ENCODE data around the gene SPATS2. TPM values are rescaled to one million over a fixed set of nuclear protein-coding genes. Genes with fewer than 3 reads are reported as not detected.

The SPATS2 gene
- total RNA-seq, 1 donor from 2014 or later, result 23.0 TPM

DNA sequence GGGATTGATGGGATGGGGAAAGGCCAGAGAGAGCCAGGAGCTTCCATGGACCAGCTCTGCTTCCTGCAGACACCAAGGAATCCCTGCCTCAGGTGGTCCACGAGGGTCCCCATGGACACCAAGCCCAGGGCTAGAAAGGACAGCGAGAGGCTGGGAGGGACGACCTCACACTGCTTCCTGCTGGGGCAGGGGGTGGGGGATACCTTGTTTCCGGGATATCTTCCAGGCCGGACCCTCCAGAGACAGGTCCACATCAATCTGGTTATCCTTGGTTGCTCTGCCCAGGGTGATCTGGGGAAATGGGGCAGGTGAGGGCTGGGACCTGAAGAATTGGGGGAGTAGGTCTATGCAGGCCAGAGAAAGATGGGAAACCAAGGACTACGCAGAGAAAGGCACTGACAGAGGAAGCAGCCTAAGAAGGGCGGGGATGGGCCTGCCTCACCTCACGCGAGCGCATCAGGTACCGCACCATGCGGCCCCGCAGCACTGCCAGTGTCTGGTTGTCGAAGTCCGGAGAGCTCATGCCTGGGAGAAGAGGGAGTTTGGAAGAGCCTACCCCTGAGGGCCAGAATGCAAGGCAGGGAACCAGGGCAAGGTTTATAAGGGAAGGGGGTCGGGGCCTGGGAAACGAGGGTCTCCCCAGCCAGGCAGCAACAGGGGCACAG is 191.9 kb downstream of the SPATS2 start:
- DNase-seq, result no peak

DNA sequence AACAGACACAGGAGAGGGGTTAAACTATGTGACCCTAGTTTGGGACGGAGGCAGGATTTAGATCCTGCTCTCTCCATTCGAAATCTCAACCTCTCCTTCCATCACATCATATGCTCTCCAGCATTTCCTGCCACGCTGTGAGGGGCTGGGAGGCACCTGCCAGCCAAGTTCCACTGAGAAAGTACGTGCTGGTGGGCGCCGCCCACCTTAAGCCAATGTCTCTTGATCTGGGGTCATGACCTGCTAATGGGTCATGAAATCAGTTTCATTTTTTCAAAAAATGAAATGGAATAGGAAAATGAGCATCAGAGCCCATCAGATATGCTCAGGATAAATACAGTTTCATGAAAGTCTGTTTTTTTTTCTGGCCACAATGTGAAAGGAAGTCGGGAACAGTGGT is 193.4 kb downstream of the SPATS2 start:
- DNase-seq, result no peak

DNA sequence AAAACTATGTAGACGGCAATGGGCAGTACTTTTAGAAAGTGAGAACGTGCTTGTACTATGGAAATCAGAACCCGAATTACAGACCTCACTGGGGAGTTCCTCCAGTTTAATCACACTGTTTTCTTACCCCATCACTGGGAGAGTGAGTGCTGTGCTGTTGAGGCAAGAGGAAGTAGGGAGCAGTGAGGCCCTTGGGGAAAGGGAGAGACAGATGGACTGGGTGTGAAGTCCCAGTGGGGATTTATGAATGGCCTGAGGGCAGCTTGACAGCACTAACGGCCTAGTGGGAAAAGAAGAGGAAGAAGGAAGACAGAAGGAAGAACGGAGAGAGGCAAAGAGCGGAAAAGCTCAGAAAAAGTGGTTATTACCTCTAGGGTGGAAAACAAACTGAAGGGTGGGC is 195.0 kb downstream of the SPATS2 start:
- DNase-seq, result no peak

DNA sequence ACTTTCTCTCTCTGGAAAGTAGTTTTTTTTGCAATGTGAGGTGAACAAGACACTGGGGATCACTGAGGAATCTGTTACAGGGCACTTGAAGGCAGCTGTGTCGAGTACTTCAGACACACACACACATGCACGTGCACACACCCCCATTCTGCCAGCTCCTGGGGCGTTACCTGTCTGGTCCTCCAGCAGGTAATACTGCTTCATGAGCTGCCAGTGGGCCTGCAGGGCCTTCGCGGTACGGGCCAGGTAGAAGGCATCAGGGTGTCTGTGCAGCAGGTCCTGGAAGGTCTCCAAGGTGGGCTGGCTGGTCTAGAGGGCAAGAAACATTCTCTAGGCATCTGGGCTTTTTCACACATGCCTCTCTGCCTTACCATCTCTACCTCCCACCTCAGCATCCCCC is 195.6 kb downstream of the SPATS2 start:
- DNase-seq, result no peak

- DNase-seq, result no peak
Observed at GRCh38 chr12:49563951-49564685, 196.9 kb downstream of the SPATS2 start.

GRCh38 chr12:49564686-49565405 is 197.6 kb downstream of the SPATS2 start:
- DNase-seq, result no peak

DNA sequence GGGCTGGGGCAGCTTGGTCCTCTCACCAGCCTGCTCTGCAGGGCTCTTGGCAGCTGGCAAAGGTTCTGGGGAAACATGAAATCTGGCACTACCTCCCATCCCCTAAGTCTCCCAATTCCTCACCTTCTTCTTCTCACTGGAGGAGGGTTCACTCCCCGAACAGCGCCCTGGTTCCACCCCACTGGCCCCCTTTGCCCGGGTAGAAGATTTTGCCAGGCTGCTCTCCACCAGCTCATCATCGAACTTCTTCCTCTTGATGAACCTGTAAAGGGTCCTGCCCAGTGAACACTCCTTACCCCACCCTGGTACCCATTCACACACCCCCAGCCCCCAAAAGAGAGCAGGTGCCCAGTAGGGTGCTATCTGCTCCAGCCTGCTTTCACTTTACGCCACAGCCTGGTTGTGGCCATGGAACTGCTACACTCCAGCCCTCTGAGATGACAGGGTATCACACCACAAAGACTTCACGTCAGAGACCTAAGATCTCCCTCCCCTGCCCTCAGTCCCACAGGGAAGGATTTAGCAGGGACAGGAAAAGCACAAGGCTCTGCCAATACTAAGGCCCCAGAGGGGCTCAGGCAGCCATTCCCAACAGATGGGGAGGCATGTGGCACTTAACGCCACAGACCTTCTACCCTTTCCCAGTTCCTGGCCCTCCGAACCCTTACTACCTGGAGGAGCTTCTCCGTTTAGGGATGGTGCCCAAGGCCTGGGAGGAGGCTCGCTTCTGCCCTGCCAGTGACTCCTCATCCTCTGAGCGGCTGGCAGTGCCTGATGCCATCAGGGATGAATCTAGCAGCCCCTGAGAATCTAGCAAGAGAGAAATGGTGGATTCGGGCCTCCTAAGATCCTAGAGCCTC is 198.4 kb downstream of the SPATS2 start:
- DNase-seq, result no peak

- DNase-seq, result no peak
Observed at GRCh38 chr12:49566361-49566760, 199.1 kb downstream of the SPATS2 start.

- no peak for DNase-seq
Observed at GRCh38 chr12:49567302-49567610, 200.0 kb downstream of the SPATS2 start.

GRCh38 chr12:49567611-49568441 is 200.6 kb downstream of the SPATS2 start, which contains the start of gene MCRS1:
MCRS1 (minus strand) TSS chr12:49568142; CDS start chr12:49566731, 1,411 bp downstream.
- DNase-seq, result peak; percentile 94

DNA sequence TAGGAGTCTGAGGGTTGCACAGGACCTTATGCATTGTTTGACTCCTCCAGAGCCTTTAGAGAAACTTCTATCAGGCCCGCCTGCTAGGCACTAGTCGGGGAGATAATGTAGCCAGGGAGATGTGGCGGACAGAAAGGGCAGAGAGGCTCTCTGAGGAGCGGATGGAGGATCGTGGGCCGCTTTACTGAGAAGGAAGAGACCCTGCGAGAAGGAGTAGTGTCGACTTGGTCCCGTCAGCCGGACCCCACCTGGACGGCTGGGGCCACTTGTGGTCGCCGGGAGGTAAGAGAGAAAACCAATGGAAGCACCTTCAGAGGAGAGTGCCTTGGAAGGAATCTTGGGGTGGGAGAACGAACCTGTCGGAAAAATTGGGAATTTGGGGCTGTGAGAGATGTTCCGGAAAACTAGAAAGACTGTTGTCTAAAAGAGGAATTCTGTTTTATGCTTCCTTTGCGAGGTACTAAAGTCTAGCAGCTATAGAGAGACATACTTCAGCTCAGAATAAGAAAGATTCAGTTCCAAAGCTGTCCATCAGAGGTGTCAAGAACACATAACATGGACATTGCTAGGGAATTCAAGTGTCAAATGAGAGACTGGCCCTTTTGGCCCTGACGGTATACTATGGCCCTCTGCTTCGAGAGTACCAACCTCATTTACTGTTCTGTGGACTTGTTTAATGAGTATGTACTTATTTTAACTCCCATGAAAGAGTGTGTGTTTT is 201.3 kb downstream of the SPATS2 start:
- peak; percentile 49 for DNase-seq

Other genes starting within 250 kb of the SPATS2 start
- gene TUBA1B, start 236.1 kb upstream of the SPATS2 start, total RNA-seq, result 1,075 and 1,939 TPM in 2 replicates
- 642 and 821 TPM in 2 replicates for gene TUBA1A, start 178.4 kb upstream of the SPATS2 start, total RNA-seq
- gene TUBA1C, start 102.4 kb upstream of the SPATS2 start, total RNA-seq, result 221 and 355 TPM in 2 replicates
- not detected in 2 replicates for gene PRPH, start 72.3 kb upstream of the SPATS2 start, total RNA-seq
- 4.3 and 14.6 TPM in 2 replicates for gene TROAP, start 44.2 kb upstream of the SPATS2 start, total RNA-seq
- gene C1QL4, start 30.3 kb upstream of the SPATS2 start, total RNA-seq, result under 0.01 TPM in 1 of 2 replicates, not detected in the other
- gene DNAJC22, start 20.6 kb upstream of the SPATS2 start, total RNA-seq, result 0.85 and 1.1 TPM in 2 replicates
- 0.09 TPM in 1 of 2 replicates, not detected in the other for gene KCNH3, start 171.6 kb downstream of the SPATS2 start, total RNA-seq
- 58.5 and 73.9 TPM in 2 replicates for gene MCRS1, start 200.7 kb downstream of the SPATS2 start, total RNA-seq
- 0.19 and 0.34 TPM in 2 replicates for gene FAM186B, start 238.2 kb downstream of the SPATS2 start, total RNA-seq